Measurements from ENCODE around the gene RNF217.

Gene RNF217

DNA sequence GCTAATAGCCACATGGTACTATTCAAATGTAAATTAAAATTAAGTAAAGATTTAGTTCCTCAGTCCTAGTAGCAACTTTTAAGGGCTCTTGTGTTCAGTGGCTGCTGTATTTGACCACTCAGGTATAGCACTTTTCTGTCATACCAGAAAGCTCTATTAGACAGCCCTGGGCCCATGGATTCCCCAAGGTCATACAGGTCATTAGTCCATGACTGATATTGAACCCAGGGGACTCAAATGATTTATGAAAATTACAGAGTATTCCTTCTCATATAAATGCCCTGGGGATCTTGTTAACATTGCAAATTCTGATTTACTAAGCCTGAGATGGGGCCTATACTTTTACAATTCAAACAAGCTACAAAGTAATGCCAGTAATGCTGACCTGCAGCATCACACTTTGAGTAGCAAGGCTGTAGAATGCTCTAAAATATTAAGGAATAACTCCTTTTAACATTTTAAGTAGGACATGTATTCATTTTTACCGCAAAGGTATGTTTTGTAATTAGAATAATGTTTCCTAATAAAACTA lies 29.6 kb downstream of the RNF217 start:
- no peak for DNase-seq

DNA sequence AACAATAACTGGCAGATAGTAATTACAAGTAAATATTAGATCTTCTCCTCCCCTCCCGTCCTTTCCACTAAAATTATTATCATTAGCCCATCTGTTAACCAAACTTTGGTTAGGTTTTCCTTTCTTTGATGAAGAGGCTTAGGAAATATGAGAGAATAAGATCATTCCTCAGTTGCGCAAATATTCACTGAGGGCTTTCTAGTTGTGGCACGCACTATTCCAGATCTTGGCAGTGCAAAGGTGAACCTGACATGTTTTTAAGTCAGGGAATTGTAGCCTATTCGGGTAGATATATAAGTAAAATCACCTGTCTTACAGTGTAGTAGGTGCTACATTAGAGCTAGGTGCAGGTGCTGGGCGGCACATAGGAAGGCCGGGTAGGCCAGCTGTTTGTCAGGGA lies 31.1 kb downstream of the RNF217 start:
- no peak for DNase-seq

DNA sequence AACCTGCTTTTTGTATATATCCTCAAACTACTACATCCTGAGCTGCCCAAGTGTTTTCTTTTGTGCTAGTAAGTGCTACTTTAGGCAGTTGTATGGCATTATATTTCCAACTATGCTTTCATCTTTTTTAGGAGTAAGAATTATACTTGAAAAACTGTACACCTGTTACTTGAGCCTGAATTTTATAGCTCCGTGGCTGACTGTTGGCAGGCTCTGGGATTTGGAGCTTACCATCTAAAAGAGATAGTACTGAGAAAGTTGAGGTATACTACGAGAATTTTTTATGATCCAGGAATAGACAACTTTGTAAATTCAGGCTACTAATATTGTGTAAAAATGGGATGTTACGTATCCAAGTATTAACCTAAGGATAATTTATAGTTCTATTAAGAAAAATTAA lies 32.4 kb downstream of the RNF217 start:
- no peak for DNase-seq

DNA sequence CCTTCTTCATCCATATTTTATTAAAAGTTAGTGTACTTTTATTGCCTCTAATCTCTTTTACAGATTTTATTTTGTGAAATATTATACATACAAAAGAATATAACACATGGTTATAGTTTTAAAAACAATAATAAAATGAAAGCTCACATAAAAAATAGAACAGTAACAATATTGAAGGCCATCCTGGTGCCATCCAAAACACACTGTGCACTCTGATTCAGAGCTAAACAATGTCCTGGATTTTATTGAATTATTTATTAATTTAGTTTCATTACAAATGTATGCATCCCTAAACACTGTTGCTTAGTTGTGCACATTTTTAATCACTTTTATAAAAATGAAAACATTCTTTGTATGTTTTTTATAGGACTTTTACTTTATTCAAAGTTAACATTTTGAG lies 32.9 kb downstream of the RNF217 start:
- no peak for DNase-seq

DNA sequence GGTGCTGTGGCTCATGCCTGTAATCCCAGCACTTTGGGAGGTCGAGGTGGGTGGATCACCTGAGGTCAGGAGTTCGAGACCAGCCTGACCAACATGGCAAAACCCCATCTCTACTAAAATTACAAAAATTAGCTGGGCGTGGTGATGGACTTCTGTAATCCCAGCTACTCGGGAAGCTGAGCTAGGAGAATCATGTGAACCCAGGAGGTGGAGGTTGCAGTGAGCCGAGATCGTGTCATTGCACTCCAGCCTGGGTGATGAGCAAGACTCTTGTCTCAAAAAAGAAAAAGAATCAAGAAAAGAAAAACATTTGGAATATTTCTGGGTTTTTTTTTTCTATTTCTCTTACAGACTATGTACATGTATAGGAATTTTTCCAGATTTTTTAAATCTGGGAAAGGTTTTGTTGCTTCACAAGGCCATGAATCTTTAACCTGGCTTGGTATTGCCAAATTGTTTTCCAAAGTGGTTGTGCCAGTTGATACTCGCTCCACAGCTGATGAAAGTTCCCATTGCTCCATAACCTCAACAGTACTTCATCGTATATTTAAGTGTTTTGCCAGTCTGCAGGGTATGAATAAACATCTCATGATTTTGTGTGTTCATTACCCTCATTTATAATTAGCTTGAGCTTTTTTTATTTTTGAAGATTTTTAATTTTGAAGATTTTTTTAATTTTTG lies 33.5 kb downstream of the RNF217 start:
- no peak for DNase-seq

DNA sequence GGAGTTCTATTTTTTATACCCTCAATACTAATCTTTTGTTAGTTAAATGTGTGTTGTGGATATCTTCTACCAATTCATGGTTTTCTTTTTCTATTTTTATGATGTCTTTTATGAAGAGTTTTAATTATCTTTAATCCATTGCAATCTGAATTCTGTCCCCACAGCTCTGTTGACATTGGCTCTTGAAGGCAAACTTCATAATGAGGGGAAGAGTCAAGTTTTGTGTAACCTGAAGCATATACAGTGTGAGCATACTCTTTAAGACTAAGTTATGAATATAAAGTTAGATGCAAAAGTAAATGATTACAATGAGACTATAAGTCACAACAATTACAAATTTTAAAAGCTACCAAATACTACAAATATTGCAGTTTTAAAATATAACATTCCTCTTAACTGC lies 34.2 kb downstream of the RNF217 start:
- DNase-seq = no peak

DNA sequence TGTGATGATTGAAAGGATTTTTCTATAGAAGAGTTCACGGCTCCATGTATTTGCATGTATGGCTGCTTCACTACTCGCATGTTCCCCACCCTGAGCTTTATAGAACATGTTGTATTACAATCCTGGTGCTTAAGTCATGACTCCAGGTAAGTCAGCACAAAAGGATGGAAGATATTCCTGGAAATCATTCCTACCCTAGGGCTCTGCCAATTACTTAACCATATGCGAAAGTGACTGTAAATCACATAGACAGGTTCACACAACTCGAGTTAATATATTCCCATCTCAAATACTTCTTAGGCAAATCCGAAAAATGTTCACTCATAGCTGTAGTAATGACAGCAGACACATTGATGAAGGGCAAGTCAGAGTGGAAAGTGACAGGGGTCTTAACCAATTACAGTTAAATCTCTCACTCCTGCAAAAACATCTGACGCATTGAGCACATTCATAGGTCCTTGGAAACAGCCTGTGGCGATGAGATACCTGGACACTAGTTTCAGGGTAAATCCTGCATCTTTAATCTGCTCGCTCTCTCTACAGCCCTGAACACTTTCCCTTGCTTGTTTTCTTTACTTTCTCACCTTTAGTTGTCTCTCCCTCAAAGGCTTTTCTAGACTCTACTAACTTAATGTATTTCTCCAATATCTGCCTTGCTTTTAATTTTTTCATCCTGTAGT lies 35.1 kb downstream of the RNF217 start:
- no peak for DNase-seq

DNA sequence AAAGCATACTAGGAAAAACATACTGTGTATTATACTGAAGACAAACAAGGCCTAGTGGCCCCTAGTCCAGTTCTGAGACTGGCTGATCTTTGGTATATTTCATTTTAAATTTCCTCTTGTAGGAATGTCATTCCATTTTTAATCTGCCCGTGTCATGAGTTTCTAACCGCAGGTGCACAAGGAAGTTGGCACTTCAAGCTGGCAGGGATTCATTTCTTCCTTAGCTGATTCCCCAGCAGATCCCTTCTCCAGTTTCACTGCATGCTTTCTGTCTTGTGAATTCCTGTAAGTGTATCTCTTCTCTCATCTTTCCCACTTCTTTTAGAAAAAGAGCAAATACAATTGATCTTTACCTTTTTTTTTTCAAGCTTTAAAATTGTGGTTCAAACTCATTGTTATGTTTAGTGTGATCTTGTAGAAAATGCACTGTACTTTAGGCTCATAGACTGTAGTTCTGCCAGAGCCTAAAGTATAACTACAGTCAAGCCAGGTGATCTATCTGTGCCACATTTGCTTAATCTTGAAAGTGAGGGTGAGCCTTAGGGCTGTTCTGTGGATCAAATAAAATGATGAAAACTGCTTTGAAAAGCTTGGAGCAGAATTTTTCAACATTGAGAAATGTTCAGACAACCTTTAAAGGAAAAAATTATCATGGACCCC lies 37.0 kb downstream of the RNF217 start:
- no peak for DNase-seq

DNA sequence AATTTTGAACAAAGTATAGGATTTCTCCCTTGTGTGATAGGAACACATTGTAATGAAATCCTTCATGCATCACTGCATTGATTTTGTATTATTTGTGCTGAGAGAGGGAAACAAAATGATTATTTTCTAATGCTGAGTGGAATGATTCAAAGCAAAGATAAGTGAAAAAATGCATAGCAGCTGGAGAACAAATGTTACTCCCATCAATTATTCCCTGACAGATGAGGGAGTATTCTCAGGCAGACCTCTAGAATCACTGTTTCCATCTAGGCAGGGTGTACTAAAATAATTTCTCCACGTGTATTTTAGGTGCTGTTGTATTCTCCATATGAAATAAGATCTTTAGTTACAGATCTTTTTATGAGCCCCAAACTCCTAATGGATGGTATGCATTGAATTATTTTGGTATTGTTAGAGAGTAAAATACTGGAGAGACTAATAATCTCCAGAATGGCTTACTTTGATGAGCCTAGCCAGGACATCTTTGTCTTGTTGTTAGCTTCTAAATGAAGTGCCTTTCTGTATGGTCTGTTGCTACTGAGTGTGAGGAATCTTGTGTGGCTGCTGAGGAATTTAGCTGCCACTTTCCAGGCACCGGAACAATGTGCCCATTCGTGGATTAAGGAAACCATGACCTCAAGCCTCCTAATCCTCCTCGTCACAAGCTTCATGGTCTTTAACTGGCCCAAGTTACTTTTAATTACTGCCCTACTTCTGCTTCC lies 39.6 kb downstream of the RNF217 start:
- no peak for DNase-seq

DNA sequence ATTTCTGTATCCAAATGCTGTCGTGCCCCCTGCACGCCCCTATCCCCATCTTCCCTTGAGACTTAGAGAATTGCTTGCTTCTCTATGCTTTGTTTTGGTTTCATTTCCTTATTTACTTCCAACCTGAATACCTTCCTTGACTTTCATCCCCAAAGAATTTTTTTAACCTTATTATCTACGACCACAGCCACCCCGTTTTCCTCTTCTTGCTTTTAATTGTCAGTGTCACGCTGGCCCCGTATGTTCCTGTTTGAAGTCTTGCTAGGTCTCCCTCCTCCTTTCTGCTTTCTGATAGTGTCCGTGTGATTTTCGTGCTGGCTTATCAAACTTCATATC lies 40.1 kb downstream of the RNF217 start:
- DNase-seq = no peak

DNA sequence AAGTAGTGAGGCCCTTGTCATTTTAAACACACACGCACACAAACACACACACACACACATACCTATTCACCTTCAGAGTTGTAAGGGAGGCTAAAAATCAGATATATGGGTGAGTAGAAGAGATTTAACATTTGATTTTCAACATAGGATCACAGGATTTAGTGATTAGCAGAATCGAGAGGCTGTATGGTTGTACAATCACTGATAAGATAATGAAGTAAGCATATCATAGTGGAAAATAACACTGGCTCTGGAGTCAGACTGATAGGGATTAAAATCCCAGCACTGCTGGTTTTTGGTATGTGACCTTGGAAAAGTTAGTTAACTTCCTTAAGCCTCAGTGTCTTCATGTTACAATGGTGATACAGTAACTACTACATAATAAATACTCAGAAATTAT lies 40.8 kb downstream of the RNF217 start:
- no peak for DNase-seq

DNA sequence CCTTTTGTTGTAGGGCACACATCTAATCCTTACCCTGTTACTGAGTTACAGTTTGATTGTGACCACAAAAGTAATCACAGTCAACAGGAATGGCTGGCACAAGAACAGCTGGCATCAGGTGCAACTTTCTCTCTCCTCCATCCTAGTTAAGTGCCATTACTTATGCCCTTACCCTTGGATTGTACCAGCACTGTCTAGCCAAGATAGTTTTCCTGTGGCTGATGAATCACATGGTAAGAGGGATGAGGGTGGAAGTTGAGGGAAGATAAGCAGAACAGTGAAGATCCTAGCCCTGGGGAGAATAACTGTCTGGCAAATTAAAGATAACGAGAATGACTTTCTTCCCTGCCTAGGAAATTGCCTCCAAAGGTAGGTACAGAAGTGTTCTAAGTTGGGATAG lies 42.0 kb downstream of the RNF217 start:
- no peak for DNase-seq

DNA sequence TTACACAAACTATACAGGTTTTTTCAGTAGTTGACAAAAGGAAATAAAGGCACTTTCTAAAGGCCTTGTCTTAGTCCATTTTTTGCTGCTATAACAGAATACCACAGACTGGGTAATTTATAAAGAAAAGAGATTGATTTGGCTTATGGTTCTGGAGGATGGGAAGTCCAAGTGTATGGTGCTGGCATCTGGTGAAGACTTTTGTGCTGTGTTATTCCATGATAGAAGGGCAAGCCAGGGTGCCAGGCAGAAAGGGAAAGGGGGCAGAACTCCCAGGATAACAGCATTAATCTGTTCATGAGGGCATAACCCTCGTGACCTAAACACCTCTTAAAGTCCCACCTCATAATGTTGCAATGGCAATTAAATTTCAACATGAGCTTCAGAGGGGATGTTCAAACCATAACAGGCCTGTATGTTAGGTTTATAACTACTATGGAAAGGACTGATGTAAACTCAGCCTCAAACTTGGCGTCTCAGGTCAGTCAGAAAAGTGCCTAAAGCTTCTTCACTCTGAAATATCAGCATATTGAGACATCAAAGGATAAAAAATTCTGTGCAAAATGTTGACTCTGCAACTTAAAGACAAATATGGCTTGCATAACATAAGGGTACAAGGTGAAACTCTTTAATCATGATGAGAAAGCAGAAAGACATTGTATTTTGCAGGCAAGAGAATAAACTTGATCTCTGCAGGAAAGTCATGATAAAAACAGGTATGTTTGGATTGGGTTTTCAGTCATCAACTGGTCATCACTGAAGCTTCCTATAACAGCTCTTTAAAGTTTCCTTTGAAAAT lies 42.8 kb downstream of the RNF217 start:
- no peak for DNase-seq

DNA sequence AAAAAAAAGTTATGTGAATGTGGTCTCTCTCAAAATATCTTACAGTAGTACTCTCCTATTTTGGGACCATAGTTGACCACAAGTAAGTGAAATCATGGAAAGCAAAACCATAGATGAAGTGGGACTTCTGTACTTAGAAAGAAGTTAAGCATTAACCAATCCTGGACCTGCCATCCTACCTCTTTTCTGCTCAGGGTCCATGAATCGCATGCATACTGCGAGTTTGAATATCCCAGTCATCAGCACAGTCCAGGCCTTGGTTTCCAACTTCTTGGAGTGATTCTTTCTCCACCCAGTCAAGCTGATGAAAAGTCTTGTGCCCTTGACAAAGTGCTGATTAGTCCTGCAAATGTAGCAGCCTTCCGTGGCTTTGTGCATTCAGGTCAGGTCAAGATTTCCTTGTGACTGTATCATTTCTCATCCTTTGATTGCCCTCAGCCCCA lies 46.0 kb downstream of the RNF217 start:
- DNase-seq = no peak

DNA sequence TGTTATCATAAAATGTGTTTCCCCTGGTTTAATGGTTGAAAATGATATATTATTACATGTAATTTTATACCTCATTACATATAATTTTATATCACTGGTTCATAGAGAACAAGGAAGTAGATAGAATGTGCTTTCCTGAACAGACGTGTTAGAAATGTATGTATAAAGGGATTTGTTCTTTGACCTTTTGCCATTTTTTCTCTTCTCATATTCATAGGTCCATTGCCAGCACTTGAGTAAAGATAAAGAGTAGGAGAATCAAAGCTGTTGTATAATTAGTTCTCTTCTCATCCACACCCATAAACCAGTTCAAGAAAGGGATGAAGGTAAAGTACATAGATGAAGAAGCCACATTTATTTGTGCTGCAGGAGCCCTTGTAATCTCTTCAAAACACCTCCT lies 46.7 kb downstream of the RNF217 start:
- no peak for DNase-seq

DNA sequence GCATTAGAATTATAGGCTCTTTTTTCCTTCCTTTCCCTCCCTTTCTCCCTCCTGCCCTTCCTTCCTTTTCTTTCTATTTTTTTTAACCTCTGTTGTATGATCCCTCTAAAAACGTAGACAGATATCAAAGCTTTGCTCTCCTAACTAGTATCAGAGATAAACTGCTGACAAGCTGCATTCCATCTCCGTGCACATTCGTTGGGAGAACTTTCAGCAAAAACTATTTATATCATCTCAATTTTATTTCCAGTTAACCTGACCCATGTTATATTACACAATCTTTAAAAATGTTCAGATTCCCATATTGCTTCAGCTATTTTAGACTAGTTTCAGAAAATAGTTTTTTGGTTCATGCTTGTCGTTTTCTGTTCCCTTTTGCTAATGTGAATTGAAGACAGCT lies 47.3 kb downstream of the RNF217 start:
- no peak for DNase-seq

DNA sequence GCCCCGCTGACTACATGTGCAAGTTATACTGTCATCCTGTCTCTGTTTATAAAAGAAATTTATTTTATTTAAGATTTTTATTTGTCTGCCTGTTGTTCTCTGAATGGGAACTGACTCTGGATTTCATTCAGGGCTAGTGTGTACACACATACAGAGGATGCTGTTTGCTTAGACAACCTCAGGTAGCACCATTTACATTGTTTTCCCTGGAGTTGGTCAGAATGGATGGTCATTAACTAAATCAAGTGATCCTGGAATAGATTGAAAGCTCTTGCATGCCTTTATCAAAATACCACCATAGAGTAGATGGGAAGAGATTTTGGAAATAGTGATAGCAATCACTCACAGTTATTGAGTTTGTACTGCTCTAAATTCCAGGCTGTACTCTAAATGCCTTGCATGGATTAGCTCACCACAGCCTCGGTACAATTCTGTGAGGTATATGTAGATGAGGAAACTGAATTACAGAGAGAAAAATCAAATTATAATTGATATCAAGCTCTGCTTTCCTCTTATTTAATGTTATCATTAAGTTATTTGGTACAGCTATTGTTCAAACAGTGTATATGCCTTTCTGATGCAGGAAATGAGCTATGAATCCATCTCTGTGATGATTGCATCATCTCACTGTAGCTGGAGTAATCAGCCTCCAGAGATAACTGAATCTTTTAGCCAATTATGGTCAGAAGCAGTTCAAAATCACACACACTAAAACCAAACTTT lies 51.9 kb downstream of the RNF217 start:
- no peak for DNase-seq

DNA sequence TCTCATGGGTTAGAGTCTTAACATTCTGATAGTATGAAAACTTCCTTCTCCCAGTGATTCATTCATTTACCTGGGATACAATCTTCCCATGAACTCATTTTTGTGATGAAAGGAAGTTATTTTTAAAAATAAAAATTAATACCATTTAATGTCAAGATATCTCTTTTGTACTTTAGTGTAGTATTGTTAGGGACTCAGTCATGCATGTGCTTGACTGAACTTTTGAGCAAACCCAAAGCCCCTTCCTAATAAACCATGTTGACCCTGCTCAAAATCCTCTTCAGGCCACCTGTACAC lies 52.4 kb downstream of the RNF217 start:
- no peak for DNase-seq

DNA sequence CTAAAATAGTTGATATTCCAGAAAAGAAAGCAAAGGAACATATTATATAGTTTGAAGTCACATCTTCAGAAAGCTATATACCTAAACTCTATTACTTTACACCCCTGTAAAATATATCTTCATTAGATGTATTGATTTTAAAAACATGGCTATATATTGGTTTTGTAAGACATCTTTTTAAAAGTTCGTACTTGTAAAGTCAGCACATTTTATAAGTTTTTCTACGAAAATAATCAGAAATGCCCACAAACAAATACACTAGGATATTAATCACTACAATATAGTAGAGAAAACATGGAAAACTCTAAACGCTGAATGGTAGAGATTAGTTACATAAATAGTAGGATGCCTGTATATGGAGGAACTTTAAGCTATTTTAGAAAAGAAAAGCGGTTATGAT lies 52.9 kb downstream of the RNF217 start:
- DNase-seq = no peak

DNA sequence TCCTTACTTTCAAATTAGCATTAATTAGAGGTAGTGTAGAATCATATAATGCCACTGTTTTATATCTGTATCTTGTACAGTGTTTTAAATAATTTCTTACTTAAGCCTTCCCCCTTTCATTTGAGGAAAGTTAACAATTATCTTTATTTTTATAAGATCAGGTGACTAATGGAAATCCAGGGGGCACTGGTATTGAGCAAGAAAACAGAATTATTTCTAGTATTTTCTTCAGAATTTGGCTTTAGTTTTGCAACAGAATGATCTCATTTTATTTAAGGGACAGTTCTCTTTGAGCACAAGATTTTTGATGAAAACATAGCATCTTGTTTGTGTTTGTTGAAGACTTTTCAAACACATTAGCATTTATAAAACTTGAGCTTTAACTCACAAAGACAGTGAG lies 55.9 kb downstream of the RNF217 start:
- no peak for DNase-seq

DNA sequence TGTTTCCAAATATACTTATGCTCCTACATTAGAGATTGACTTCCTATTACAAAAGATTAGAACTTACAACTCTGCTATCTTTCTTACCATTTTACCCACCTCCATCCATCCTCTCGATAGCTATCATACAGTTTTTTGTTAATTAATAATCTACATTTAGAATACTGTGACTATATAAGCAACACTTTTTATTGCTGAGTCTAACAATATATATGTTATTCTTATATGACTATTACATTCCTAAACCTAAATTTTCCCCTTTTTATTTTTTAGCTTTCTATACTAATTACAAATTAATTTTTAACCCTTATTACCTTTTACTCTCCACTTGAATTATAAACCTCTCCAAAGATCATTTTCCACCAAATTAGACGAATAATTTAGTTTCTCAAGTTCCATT lies 57.0 kb downstream of the RNF217 start:
- DNase-seq = no peak

DNA sequence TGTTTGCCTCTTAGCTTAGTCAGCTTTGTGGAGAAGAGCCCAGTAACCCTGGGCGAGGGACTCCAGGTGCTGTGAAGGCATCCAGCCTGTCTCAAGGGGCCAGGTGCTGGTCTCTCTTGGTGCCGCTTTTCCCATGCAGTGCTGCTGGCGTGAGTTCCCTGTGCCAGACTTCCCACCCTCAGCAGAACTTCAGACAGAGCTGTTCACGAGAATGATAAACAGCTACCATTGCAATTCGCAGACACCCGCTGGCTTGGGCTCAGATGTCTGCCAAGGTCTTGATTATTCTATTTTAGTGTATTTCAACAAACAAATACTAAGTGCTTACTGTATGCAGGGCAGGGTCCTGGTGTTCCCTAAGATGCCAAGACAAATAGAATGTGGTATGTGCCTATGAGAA lies 57.7 kb downstream of the RNF217 start:
- DNase-seq = no peak
